ENCODE measurements around the gene CXorf49B. TPM values are rescaled to one million over a fixed set of nuclear protein-coding genes. Genes with fewer than 3 reads are reported as not detected.
"Not testable (repeated sequence)": the region's sequence is repeated elsewhere in the genome, so short reads cannot be mapped to it uniquely, and the experiment has no call there.

CXorf49B gene
- total RNA-seq, 6 experiments from 2014 or later, result not detected

GRCh38 chrX:71782225-71782949, 19.2 kb downstream of the CXorf49B start:
- peak in 2 of 4 donors; percentile 35 to 50 for ATAC-seq
- WGBS (ENCODE audit: insufficient coverage, low coverage, low lambda C conversion rate, missing lambda C conversion rate), result no CpG with 5 or more reads among the region's 10 CpGs
- intact Hi-C loops (cut with DNase I), result not testable (repeated sequence)

GRCh38 chrX:71782950-71783299, 19.8 kb downstream of the CXorf49B start:
- H3K4me3 ChIP-seq; H3K27me3 ChIP-seq; H3K27ac ChIP-seq; H3K9me3 ChIP-seq; H3K4me1 ChIP-seq; DNase-seq; H3K36me3 ChIP-seq; intact Hi-C loops (cut with DNase I): not testable (repeated sequence)
- ATAC-seq, result peak in 1 of 4 donors; percentile 18
- no CpG with 5 or more reads among the region's 7 CpGs for WGBS (ENCODE audit: insufficient coverage, low coverage, low lambda C conversion rate, missing lambda C conversion rate)

More at GRCh38 chrX:71782225-71782949, 19.2 kb downstream of the CXorf49B start:
- not testable (repeated sequence) for H3K9me3 ChIP-seq, H3K4me1 ChIP-seq, DNase-seq, H3K4me3 ChIP-seq, H3K27ac ChIP-seq, H3K36me3 ChIP-seq, H3K27me3 ChIP-seq

GRCh38 chrX:71783569-71784347, 20.6 kb downstream of the CXorf49B start:
- H3K9me3 ChIP-seq; DNase-seq; H3K27me3 ChIP-seq; H3K36me3 ChIP-seq; H3K4me3 ChIP-seq; intact Hi-C loops (cut with DNase I); H3K4me1 ChIP-seq; H3K27ac ChIP-seq: not testable (repeated sequence)
- peak in 3 of 4 donors; percentile 31 to 42 (median 33) for ATAC-seq
- WGBS (ENCODE audit: insufficient coverage, low coverage, low lambda C conversion rate, missing lambda C conversion rate), result no CpG with 5 or more reads among the region's 20 CpGs

- WGBS (ENCODE audit: insufficient coverage, low coverage, low lambda C conversion rate, missing lambda C conversion rate), result no CpG with 5 or more reads among the region's 15 CpGs
- H3K27ac ChIP-seq; H3K9me3 ChIP-seq; H3K27me3 ChIP-seq; H3K4me3 ChIP-seq; DNase-seq; H3K36me3 ChIP-seq; intact Hi-C loops (cut with DNase I); H3K4me1 ChIP-seq: not testable (repeated sequence)
- peak; percentile 11 to 56 (median 32) for ATAC-seq
Observed at GRCh38 chrX:71784348-71784983, 21.3 kb downstream of the CXorf49B start.

- ATAC-seq; H3K4me3 ChIP-seq; H3K36me3 ChIP-seq; H3K27me3 ChIP-seq; DNase-seq; H3K27ac ChIP-seq; H3K9me3 ChIP-seq; intact Hi-C loops (cut with DNase I); H3K4me1 ChIP-seq: not testable (repeated sequence)
- WGBS (ENCODE audit: insufficient coverage, low coverage, low lambda C conversion rate, missing lambda C conversion rate), result 69% methylated on average over 5 of the region's 5 CpGs
Observed at GRCh38 chrX:71806450-71806849, 43.3 kb downstream of the CXorf49B start.

GRCh38 chrX:71809886-71810285, 46.7 kb downstream of the CXorf49B start:
- ATAC-seq, result no peak
- Histone ChIP-seq H3K27ac (no peak overlapping the region), H3K36me3 (no peaks in the 10 kb centered on the region), H3K27me3 (no peaks in the 10 kb centered on the region), H3K4me1 (no peaks in the 10 kb centered on the region), H3K9me3 (no peaks in the 10 kb centered on the region), H3K4me3 (no peak overlapping the region)
- 25% methylated on average over 4 of the region's 10 CpGs for WGBS (ENCODE audit: insufficient coverage, low coverage, low lambda C conversion rate, missing lambda C conversion rate)
- peak in 1 of 3 donors; percentile 27 for DNase-seq
- intact Hi-C loops (cut with DNase I), result no loop called here
- no peak for TF ChIP-seq POLR2A (IDR thresholded peaks at IDR 0.05)
- no peak for TF ChIP-seq CTCF (IDR thresholded peaks at IDR 0.05)

Data from right lobe of liver (tissue), 6 donors.